Panc1 (cell line): Measurements from ENCODE around the gene SELE. TPM values are rescaled to one million over a fixed set of nuclear protein-coding genes. Genes with fewer than 3 reads are reported as not detected.

Experiments
- ATAC-seq: fragments of 200-7000 bp; cut with Tn5 transposase; 2 replicates; pipeline ENCODE4 v1.9.1; 2020; ENCODE audit warnings: mild to moderate bottlenecking, moderate library complexity
- BruUV-seq: library from RNA; stranded (reverse); fragments of 400-500 nt; replicated peaks from 2 replicates; lab custom pipeline; 2021; lab: Mats Ljungman, UMichigan
- CTCF ChIA-PET: fragments of 300-600 bp; sonication (Branson Sonifier 250); formaldehyde crosslinking; loops from one replicate; lab custom pipeline; 2022; ENCODE audit warnings: antibody characterized with exemption; lab: Charles Lee
- POLR2A ChIA-PET: fragments of 300-600 bp; sonication (Branson Sonifier 250); formaldehyde crosslinking; loops from one replicate; lab custom pipeline; 2022; ENCODE audit warnings: antibody characterized with exemption; lab: Charles Lee
- DNase-seq: peaks from one replicate; pipeline ENCODE4 v3.0.0-alpha.2; 2010; ENCODE audit warnings: low read depth, low spot score
- H3K27ac ChIP-seq: 2 replicates; pipeline ENCODE4 v1.5.1; 2011; ENCODE audit warnings: mild to moderate bottlenecking, low read length, inconsistent platforms
- H3K27me3 ChIP-seq: fragments of 200-500 bp; sonication (Bioruptor generic); 2 replicates; pipeline ENCODE4 v1.6.0; 2014; ENCODE audit warnings: low read length, inconsistent platforms; ENCODE audit not compliant: control insufficient read depth, insufficient read depth
- H3K36me3 ChIP-seq: fragments of 200-500 bp; sonication (Bioruptor generic); 2 replicates; pipeline ENCODE4 v1.5.1; 2014; ENCODE audit warnings: inconsistent platforms, mild to moderate bottlenecking, low read length, moderate library complexity; ENCODE audit not compliant: control insufficient read depth, insufficient read depth
- H3K4me1 ChIP-seq: 2 replicates; pipeline ENCODE4 v1.5.1; 2011; ENCODE audit warnings: inconsistent platforms, mild to moderate bottlenecking, low read length, moderate library complexity; ENCODE audit not compliant: control insufficient read depth, insufficient read depth
- H3K4me3 ChIP-seq, 2 experiments: 2 replicates each; pipeline ENCODE4 v1.5.1; 2011 to 2012; ENCODE audit warnings: low read depth in 2 of 2, low read length in 2 of 2, mild to moderate bottlenecking in 2 of 2, inconsistent platforms in 1 of 2, moderate library complexity in 1 of 2
- H3K9me3 ChIP-seq: fragments of 200-500 bp; sonication (Bioruptor generic); 2 replicates; pipeline ENCODE4 v1.5.1; 2014; ENCODE audit warnings: low read depth, mild to moderate bottlenecking, inconsistent platforms, low read length, moderate library complexity; ENCODE audit not compliant: control insufficient read depth, insufficient read depth
- POLR2AphosphoS5 ChIP-seq: IDR thresholded peaks from 2 replicates; pipeline ENCODE4 v1.6.1; 2012; ENCODE audit warnings: mild to moderate bottlenecking, low read depth, low read length, moderate library complexity
- SIN3A ChIP-seq: IDR thresholded peaks from 2 replicates; pipeline ENCODE4 v1.6.1; 2012; ENCODE audit warnings: low read depth, mild to moderate bottlenecking, low read length, moderate library complexity, borderline replicate concordance; ENCODE audit not compliant: insufficient read depth
- TCF7L2 ChIP-seq: IDR thresholded peaks from 2 replicates; pipeline ENCODE4 v1.6.1; 2011; ENCODE audit warnings: mild to moderate bottlenecking, low read depth, low read length, inconsistent platforms
- in situ Hi-C: cut with HindIII; loops from 2 replicates; pipeline ENCODE4 v1.10.0; 2016; ENCODE audit warnings: low sequenced_read_pairs, low pct_unique_long_range_greater_than_20kb
- intact Hi-C: fragments of 100-400 bp; cut with micrococcal nuclease; formaldehyde crosslinking; loops from one replicate; pipeline ENCODE4 v1.10.0; 2022; ENCODE audit not compliant: unreplicated experiment
- total RNA-seq: library from RNA; stranded (reverse); gene quantifications from one replicate; pipeline ENCODE4 v1.2.1, GENCODE V29; 2021; ENCODE audit not compliant: unreplicated experiment
- TF ChIP-seq, protein P1 (sequence below), 2 experiments: IDR thresholded peaks; 2 replicates each; pipeline ENCODE4 v1.6.1; 2011 to 2012; ENCODE audit warnings: low read depth in 2 of 2, control low read depth in 1 of 2, low read length in 1 of 2, mild to moderate bottlenecking in 1 of 2, moderate library complexity in 1 of 2; ENCODE audit not compliant: insufficient read depth in 1 of 2
- TF ChIP-seq, protein P2 (sequence below): fragments of 450-650 bp; IDR thresholded peaks from 2 replicates; pipeline ENCODE4 v1.5.1; 2017; ENCODE audit warnings: mild to moderate bottlenecking

SELE gene
- total RNA-seq, 1 experiment from 2014 or later = not detected

DNA sequence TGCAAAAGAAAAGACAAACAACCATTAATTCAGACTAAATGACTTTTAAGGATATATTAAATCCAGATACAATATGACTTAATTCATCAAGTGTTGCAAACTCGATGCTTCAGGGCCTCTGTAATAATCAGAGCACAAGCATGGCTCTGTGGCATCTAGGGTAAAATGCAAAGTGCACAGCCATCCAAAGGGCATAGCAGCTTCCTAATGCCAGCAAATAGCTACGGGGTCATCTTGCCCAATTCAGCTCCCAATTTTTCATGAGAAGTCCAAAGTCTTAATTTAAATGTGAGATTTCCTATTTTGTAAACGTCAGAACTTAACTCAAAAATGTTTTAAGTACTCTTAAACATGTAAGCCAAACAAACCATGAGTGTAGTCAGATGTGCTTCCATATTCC, 7.9 kb downstream of the SELE start:
- Histone ChIP-seq H3K4me3 (no peak overlapping the region), H3K36me3 (no peaks in the 10 kb centered on the region), H3K9me3 (no peaks in the 10 kb centered on the region), H3K27ac (no peak overlapping the region), H3K27me3 (peaks cover 6% of the 10 kb centered on the region), H3K4me1 (no peaks in the 10 kb centered on the region)
- BruUV-seq = no TSS peak
- DNase-seq (no peak), ATAC-seq (no peak)
- TF ChIP-seq, protein P1, sequence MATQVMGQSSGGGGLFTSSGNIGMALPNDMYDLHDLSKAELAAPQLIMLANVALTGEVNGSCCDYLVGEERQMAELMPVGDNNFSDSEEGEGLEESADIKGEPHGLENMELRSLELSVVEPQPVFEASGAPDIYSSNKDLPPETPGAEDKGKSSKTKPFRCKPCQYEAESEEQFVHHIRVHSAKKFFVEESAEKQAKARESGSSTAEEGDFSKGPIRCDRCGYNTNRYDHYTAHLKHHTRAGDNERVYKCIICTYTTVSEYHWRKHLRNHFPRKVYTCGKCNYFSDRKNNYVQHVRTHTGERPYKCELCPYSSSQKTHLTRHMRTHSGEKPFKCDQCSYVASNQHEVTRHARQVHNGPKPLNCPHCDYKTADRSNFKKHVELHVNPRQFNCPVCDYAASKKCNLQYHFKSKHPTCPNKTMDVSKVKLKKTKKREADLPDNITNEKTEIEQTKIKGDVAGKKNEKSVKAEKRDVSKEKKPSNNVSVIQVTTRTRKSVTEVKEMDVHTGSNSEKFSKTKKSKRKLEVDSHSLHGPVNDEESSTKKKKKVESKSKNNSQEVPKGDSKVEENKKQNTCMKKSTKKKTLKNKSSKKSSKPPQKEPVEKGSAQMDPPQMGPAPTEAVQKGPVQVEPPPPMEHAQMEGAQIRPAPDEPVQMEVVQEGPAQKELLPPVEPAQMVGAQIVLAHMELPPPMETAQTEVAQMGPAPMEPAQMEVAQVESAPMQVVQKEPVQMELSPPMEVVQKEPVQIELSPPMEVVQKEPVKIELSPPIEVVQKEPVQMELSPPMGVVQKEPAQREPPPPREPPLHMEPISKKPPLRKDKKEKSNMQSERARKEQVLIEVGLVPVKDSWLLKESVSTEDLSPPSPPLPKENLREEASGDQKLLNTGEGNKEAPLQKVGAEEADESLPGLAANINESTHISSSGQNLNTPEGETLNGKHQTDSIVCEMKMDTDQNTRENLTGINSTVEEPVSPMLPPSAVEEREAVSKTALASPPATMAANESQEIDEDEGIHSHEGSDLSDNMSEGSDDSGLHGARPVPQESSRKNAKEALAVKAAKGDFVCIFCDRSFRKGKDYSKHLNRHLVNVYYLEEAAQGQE (IDR thresholded peaks at IDR 0.05; ENCODE audit: insufficient read depth in 1 of 2, low read depth in 2 of 2, low read length in 1 of 2) = no peak
- TF ChIP-seq, protein P2, sequence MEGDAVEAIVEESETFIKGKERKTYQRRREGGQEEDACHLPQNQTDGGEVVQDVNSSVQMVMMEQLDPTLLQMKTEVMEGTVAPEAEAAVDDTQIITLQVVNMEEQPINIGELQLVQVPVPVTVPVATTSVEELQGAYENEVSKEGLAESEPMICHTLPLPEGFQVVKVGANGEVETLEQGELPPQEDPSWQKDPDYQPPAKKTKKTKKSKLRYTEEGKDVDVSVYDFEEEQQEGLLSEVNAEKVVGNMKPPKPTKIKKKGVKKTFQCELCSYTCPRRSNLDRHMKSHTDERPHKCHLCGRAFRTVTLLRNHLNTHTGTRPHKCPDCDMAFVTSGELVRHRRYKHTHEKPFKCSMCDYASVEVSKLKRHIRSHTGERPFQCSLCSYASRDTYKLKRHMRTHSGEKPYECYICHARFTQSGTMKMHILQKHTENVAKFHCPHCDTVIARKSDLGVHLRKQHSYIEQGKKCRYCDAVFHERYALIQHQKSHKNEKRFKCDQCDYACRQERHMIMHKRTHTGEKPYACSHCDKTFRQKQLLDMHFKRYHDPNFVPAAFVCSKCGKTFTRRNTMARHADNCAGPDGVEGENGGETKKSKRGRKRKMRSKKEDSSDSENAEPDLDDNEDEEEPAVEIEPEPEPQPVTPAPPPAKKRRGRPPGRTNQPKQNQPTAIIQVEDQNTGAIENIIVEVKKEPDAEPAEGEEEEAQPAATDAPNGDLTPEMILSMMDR = no peak
- no peak for TF ChIP-seq POLR2AphosphoS5
- no peak for TF ChIP-seq SIN3A
- TF ChIP-seq TCF7L2 = no peak
- ChIA-PET CTCF (no interaction called here), POLR2A (interaction anchor here (0.5 kb wide), 1 partner anchor 45 kb away, joined by 3 read pairs; no protein-coding TSS in a partner anchor)
- in situ Hi-C loops = no loop called here
- intact Hi-C loops = no loop called here

DNA sequence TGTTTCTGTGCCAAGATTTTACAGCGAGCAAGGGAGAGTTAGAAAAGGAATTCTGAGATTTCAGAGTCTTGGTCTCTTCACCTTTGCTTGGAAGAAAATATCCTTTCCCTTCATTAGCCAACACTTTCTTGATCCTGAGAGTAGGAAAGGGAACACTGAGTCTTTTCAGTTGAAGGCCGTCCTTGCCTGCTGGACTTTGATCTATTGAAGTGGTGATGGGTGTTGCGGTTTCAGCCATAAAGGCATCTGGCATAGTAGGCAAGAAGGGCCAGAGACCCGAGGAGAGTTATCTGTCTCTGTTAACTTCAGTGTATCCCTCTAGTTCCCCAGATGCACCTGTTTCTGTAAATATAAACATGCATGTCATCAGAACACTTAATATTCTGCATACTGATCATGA, 9.7 kb downstream of the SELE start:
- POLR2A ChIA-PET = no interaction called here
- intact Hi-C loops = no loop called here
- Histone ChIP-seq H3K4me3 (no peak overlapping the region), H3K36me3 (no peaks in the 10 kb centered on the region), H3K27me3 (peaks cover 3% of the 10 kb centered on the region), H3K27ac (no peak overlapping the region), H3K4me1 (no peaks in the 10 kb centered on the region), H3K9me3 (no peaks in the 10 kb centered on the region)
- TF ChIP-seq, protein P1 (IDR thresholded peaks at IDR 0.05; ENCODE audit: insufficient read depth in 1 of 2, low read depth in 2 of 2, low read length in 1 of 2) = no peak
- TF ChIP-seq SIN3A (no peak), POLR2AphosphoS5 (no peak), TCF7L2 (no peak)
- TF ChIP-seq, protein P2 = no peak
- no peak for ATAC-seq
- no TSS peak for BruUV-seq
- in situ Hi-C loops = no loop called here
- DNase-seq = no peak
- CTCF ChIA-PET = no interaction called here
